ENCODE measurements around the gene KCNV2.

DNA sequence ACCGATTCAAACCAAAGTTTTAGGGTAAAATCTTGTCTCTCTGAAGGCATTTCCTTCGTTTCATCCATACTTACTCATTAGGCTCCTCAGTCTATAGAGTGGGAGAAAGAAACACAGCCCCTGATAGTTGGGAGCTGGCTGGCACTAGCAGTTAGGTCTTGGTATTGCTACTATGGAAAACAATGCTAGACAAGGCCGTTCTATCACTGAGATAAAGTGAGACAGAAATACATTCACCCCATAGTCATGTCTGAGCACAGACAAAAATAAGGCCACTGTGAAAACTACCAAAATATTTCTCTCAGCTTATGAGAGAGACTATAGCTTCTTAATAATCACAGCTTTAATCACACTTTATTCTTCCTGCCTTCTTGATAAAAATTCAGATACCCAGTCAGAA is 28.7 kb upstream of the KCNV2 start:
- TF ChIP-seq EZH2 (optimal IDR thresholded peaks at IDR 0.05; ENCODE audit: low read depth, low read length), result no peak
- no peak for TF ChIP-seq CTCF (IDR thresholded peaks at IDR 0.05; ENCODE audit: low read length)
